ENCODE measurements around the gene ZNF25. TPM values are rescaled to one million over a fixed set of nuclear protein-coding genes. Genes with fewer than 3 reads are reported as not detected.
"Not testable (repeated sequence)": the region's sequence is repeated elsewhere in the genome, so short reads cannot be mapped to it uniquely, and the experiment has no call there.

Gene ZNF25
- total RNA-seq, 1 donor from 2014 or later: 5.3 TPM

- no peak for DNase-seq (ENCODE audit: extremely low read depth, low read depth, low spot score)
Observed at GRCh38 chr10:37948210-37948609, 28.2 kb downstream of the ZNF25 start.

GRCh38 chr10:37947526-37947925, 28.9 kb downstream of the ZNF25 start:
- DNase-seq (ENCODE audit: extremely low read depth, low read depth, low spot score): no peak

- no peak for DNase-seq (ENCODE audit: extremely low read depth, low read depth, low spot score)
Observed at GRCh38 chr10:37937864-37938263, 38.6 kb downstream of the ZNF25 start.

GRCh38 chr10:37934791-37935190, 41.7 kb downstream of the ZNF25 start:
- no peak for DNase-seq (ENCODE audit: extremely low read depth, low read depth, low spot score)

GRCh38 chr10:37930423-37930822, 46.0 kb downstream of the ZNF25 start:
- no peak for DNase-seq (ENCODE audit: extremely low read depth, low read depth, low spot score)

GRCh38 chr10:37908165-37908564, 68.3 kb downstream of the ZNF25 start:
- not testable (repeated sequence) for DNase-seq (ENCODE audit: extremely low read depth, low read depth, low spot score)

- no peak for DNase-seq (ENCODE audit: extremely low read depth, low read depth, low spot score)
Observed at GRCh38 chr10:37906382-37906781, 70.1 kb downstream of the ZNF25 start.

Other genes with a start within 250 kb of the ZNF25 start
- 5.6 and 7.5 TPM in 2 replicates for gene ZNF248, start 119.0 kb downstream of the ZNF25 start, total RNA-seq
- gene ZNF33A, start 34.0 kb upstream of the ZNF25 start, total RNA-seq: 10.6 and 12.0 TPM in 2 replicates
- 8.2 and 8.6 TPM in 2 replicates for gene ZNF37A, start 117.7 kb upstream of the ZNF25 start, total RNA-seq

All from glomerular endothelial cell (primary cell).